ENCODE measurements around the gene SPDYE16.
"Not testable (repeated sequence)": the region's sequence is repeated elsewhere in the genome, so short reads cannot be mapped to it uniquely, and the experiment has no call there.

SPDYE16 gene, protein sequence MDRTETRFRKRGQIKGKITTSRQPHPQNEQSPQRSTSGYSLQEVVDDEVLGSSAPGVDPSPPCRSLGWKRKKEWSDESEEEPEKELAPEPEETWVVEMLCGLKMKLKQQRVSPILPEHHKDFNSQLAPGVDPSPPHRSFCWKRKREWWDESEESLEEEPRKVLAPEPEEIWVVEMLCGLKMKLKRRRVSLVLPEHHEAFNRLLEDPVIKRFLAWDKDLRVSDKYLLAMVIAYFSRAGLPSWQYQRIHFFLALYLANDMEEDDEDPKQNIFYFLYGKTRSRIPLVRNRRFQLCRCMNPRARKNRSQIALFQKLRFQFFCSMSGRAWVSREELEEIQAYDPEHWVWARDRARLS

DNA sequence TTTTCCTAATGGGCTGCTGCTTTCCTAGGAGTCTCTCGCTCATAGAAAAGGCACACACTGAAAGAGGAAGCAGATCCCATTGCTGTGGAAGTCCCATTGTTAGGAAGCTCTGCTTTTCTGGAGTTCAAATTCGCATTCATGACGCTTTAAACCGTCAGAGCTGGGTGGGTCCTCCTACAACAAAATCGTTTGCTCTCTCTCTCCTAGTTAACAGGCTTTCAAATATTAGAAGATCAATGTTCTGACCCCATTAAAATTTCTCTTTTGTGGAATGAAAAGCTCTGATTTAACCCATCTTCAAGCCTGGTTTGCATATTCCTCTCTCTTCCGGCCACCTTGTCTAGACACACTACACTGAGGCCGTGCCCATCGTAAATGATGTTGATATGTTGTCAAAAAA, at the start of gene SPDYE16:
SPDYE16 (minus strand) TSS at position 101 of the 400 bp plus-strand sequence. CDS start 1,838 bp downstream, outside the sequence.
- DNase-seq = not testable (repeated sequence)

DNA sequence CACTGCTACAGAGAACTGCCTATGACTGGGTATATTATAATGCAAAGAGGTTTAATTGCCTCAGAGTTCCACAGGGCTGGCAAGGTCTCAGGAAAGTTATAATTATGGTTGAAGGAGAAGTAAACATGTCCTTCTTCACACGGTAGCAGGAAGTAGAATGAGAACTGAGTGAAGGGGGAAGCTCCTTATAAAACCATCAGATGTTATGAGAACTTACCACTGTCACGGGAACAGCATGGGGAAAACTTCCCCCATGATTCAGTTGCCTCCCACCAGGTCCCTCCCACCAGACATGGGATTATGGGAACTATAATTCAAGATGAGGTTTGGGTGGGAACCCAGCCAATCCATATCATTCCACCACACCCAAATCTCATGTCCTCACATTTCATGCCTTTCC, 49.6 kb upstream of the SPDYE16 start:
- not testable (repeated sequence) for DNase-seq

DNA sequence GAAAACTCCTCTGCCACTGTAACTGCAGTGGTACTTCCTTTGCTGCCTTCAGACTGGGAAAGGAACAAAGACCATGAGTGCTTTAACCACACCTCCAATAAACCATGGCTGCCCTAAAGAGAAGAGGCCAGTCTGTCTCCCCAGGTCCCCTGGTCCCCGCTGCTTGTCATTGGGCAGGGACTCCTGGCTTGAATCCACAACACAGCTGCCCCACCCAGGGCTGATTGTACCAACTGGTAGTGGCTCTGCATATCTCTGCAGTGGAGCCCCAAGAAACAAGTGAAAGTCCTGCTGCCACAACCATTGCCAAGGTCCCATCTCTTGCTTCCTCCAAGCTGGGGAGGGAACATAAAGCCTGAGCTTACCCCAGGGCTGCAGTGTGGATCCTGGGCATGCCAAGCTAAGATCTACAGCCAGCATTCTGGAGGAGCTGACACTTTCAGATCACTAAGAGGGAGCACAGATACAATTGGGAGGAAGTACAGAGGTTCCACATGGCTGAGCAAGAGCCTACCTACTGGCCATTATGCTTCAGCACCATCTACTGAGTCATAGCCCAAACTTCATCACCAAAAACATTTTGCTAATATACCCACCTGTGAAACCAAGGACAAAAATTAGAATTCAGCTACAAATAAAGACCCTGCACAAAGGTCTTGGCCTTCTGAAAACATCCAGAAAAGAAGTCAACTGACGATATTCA, 48.7 kb upstream of the SPDYE16 start:
- not testable (repeated sequence) for DNase-seq

DNA sequence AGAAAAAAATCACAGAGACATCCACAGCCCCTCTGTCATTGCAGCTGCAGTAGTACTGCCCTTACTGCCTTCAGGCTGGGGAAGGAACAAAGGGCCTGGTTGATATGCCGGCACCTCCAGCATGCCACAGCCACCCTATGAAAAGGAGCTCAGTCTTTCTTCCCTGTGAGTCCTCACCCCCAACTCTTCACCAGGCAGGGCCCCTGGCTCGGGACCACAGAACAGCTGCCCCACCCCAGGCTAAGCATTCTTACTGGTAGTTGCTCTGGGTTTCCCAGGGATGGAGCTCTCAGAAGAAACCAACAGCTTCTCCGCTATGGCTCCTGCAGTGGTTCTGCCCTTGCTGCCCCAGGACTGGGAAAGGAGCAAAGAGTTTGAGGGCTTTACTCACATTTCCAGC, 47.9 kb upstream of the SPDYE16 start:
- DNase-seq = not testable (repeated sequence)

DNA sequence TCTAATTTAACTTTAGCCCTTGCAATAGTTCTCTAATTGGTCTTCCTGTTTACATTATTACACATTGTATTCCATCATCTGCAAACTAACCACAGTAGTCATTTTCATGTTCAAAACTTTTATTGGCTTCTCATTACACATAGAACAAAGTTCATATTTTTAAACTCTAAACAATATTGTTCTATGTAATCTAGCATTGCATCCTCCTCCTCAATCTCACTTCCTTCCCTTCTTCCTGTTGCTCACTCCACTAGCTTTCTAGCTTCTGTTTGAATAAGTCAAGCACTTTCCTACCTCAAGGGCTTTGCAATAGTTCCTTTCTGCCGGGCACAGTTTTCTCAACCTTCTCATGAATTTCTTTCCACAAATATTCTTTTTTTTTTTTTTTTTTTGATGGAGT, 45.5 kb upstream of the SPDYE16 start:
- not testable (repeated sequence) for DNase-seq

DNA sequence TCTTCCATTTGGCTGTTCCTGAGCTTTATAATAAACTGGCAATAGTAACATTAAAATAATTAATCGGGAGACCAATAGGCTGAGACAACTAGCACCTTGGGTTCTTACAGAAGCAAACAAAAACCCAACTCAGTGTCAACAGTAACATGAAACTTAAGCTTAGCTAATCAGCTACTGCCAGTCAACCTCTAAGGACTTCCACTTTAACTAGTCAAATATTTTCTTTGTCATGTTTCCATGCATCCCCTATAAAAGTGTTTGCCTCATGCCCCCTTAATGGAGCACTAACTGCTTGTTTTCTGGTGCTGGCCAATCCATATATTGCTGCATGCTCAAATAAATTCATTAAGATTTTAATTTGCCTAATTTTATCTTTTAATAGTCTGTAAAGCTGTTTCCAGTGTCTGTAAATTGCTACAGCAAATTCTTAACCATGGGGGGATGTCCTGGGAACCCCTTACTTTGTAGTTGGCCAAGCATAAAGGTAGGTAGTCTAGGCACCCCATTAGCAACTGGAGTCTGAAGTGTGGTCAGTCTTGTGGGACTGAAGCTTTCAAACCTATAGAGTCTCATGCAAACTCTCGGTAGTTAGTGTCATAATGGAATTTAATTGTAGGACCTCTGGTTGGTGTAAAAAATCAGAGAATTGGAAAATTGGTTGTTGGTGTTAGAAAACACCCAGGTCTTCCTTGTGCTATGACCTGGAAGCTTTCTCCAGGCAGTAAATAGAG, 43.7 kb upstream of the SPDYE16 start:
- not testable (repeated sequence) for DNase-seq

DNA sequence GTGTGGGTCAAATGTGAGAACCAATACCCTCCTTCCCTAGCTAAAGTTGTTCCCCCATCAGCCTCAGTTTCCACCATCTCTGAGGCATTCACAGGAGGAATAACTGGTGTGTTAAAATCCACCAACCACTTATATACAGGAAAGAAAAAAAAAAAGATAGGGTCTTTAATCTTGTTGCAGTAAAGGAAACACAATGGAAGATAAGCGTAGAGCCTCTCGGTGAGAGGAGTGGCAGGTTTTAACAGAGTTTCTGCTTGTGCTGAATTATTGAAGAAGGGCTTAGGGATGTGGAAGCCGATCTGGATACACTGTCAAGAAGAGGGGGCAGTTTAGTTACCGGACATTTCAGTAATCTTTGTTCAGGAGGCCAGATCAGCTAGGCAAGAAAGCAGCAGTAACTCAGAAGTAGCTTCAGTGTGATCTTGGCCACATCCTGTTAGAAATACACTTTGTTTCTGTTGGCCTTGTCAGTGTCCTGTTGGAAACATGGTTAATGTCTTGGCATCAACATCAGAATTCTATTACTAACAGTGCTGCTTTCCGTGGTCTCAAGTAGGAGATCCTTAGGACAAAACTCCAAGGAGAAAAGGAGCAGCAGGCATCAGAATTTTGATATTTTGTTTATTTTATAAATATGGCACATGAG, 40.7 kb upstream of the SPDYE16 start:
- not testable (repeated sequence) for DNase-seq

DNA sequence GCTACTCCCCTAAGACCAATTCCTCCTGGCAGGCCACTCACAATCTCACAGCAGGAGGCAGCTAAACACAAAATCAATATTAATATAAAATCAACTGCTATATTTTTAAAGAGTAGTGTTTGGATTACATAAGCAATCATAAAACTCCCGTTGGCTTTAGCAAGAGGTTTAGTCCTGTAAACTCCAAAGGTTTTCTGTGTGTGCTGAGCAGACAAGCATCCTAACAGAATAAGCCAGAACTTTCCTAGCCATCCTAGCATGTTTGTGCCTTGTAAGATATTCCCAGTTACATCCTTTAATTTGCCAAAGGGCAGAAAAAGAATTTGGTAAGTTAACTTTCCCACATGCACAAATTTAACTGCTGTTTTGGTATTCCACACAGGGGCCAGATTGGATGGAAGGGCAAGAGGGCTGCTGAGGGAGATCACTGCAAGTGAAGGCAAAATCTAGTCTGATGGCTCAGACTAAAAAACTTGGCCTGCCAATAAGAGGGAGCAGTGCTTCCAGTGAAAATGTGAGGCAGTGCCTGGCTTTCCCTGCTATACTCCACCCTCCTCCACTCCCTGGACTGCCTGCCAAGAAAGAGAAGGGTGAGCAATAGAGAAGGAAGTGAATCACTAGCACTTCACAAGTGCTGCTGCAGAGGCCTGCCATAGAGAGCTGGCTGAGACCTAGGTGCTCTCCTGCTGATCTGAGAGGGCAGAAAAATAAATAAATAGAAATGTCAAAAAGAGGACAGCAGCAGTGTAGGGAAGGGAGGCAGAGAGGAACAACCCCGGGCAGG, 39.9 kb upstream of the SPDYE16 start:
- not testable (repeated sequence) for DNase-seq

DNA sequence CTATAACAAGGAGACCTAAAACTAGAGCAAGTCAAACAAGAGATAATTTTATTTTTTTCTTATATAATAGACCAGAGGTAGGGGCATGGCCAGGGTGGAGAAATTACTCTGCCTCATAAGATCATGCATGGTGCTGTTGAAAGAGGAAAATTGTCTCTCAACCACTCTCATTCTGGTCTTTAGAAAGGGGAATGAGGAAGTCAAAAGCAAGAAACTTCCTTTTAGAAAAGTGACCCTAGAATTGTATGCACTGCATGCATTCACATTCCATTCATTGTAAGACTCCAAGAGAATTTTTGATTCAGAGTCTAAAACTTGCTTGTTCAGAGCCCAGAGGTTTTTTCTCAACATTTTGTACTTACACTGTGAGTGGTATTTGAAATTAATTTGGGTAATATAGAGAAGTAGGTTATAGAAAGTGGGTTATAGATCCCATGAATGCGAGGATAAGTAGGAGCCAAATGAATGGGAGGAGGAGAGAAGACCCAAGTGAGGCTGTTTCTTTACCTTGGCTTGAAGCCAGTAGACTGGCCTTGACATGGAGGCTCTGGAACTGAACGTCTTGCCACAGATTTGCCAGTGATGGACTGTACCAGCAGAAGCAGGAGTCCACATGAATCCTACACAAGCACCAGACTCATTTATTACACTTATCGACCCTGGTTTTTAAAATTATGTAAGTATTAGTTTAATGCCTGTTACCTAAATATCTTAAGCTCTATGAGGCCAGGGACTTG, 33.0 kb upstream of the SPDYE16 start:
- not testable (repeated sequence) for DNase-seq

DNA sequence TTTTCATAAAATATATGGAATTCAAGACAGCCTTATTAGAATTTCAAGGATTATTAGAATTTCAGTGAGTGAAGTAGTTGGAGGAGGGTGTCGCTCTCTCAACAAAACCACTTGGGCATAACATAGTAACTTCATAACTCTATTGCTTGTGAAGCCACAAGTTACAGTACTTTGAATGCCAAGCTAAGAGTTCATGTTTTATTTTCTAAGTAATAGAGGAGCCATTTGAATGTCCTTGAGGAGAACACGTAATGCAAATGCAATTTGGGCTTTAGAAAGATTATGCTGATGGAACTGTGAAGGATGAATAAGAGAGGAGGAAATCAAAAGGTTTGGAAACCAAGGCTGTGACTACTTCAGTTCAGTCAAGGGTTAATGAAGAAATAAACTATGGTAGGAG, 32.3 kb upstream of the SPDYE16 start:
- DNase-seq = not testable (repeated sequence)

DNA sequence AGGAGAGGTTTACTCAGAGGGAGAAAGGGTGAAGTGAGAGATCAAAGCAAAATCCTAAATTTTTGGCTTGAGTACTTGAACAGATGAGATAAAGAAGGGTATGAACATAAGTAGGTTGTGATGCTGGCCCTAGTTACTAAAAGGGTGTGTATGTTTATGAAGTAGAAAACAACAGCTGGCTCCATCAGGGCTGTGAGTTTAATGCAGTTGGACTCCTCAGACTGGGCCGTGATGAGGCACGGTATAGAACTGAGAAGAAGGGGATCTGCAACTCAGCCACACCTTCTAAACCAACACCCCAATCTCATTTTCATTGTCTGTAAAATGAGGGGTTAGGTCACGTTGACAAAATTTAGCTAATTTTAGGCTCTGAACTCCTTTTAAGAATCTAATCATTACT, 29.2 kb upstream of the SPDYE16 start:
- DNase-seq = not testable (repeated sequence)

DNA sequence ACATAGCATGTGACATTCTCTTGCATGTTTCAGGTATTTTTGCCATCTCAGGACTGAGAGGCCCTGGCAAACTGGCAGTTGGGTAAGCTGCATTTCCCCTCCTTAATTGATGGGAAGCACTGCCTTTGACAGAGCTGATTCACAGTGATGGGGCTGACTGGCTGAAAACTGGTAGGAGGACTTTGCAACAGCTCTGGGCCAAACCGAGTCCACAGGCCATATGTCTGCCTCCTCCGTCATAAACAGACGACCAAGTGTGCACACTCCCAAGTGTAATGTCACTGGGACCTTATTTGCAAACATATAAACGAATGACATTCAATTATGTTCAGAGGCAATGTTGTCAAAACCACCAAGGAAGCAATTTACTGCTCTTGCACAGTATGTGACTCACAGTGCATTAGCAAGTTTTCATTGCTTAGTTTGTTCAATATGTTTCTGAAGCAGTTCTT, 27.3 kb upstream of the SPDYE16 start:
- DNase-seq = not testable (repeated sequence)

DNA sequence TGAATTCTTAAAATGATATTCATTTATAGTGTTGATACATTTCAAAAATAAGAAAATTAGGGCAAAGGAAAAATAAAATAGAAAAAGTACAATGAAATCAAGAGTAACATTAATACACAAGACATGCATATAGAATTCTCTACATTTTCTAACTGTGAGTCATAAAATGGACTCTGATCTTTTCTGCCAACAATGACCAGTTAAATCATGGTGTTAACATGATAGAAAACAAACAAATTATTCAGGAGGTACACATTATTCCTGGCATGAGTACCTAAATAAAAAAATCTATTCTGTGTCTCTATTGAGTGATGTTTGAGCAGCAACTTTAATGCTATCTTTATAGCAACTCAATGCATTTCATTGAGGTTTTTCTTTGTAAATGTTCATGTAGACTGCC, 25.6 kb upstream of the SPDYE16 start:
- DNase-seq = not testable (repeated sequence)

DNA sequence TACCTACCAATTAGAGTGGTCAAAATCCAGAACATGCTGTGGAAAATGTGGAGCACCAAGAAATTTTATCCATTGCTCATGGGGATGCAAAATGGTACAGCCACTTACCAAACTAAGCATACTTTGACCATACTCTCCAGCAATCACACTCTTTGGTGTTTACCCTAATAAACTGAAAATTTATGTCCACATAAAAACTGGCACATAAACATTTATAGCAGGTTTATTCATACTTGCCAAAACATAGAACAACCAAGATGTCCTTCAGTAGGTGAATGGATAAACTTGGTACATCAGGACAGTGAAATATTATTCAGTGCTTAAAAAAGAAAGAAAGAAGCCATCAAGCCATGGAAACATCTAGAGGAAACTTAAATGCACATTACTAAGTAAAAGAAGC, 24.7 kb upstream of the SPDYE16 start:
- DNase-seq = not testable (repeated sequence)

DNA sequence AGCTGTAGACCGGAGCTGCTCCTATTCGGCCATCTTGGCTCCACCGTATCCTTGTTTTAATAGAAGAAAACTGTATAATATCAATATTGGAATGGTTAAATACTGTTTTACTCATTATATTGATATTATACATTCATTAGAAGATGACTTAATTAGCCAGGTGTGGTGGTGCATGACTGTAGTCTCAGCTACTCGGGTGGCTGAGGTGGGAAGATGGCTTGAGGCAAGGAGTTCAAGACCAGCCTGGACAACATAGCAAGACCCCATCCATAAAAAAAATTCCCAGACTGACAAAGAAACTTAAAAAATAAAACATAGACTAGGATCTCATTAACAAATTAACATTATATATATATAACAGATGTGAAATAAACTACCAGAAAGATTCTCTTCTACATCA, 24.2 kb upstream of the SPDYE16 start:
- DNase-seq = not testable (repeated sequence)

DNA sequence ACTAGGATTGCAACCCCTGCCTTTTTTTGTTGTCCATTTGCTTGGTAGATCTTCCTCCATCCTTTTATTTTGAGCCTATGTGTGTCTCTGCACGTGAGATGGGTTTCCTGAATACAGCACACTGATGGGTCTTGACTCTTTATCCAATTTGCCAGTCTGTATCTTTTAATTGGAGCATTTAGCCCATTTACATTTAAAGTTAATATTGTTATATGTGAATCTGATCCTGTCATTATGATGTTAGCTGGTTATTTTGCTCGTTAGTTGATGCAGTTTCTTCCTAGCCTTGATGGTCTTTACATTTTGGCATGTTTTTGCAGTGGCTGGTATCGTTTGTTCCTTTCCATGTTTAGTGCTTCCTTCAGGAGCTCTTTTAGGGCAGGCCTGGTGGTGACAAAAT, 21.9 kb upstream of the SPDYE16 start:
- DNase-seq = not testable (repeated sequence)

DNA sequence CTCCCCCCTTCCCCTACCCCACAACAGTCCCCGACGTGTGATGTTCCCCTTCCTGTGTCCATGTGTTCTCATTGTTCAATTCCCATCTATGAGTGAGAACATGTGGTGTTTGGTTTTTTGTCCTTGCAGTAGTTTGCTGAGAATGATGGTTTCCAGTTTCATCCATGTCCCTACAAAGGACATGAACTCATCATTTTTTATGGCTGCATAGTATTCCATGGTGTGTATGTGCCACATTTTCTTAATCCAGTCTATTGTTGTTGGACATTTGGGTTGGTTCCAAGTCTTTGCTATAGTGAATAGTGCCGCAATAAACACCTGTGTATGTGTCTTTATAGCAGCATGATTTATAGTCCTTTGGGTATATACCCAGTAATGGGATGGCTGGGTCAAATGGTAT, 18.2 kb upstream of the SPDYE16 start:
- not testable (repeated sequence) for DNase-seq

DNA sequence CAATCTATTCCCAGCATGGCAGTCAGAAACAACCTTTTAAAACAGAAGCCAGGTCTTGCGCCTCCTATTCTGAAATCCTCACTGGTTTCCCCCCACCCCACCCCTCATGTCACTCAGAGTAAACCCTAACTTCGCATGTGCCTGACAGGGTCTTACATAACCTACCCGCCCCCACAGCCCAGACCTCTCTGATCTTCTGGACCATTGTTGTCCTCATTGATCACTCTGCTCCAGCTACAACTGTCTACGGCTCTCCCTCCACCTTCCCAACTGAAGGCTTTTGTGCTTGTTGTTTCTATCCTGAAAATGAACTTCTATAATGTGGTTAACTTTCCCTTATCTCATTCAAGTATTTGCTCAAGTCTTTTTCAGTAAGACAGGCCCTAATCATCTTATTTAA, 17.1 kb upstream of the SPDYE16 start:
- DNase-seq = not testable (repeated sequence)

DNA sequence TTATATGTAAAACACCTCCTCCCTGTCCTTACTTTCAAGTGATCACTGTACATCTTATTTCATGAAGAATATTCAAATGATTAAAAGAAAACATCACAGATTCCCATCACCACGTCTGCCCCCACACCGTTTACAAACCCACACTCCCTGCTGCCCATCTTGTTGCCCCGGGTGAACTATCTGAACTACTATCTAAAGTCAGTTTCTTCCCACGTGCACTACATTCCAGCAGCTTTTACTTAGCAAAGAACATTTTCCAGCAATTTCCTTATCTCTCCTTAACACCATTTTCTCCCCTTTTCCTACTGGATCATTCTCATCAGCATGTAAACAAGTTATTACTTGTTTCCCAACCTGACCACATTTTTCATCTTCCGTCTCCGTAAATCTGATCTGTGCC, 16.6 kb upstream of the SPDYE16 start:
- DNase-seq = not testable (repeated sequence)

DNA sequence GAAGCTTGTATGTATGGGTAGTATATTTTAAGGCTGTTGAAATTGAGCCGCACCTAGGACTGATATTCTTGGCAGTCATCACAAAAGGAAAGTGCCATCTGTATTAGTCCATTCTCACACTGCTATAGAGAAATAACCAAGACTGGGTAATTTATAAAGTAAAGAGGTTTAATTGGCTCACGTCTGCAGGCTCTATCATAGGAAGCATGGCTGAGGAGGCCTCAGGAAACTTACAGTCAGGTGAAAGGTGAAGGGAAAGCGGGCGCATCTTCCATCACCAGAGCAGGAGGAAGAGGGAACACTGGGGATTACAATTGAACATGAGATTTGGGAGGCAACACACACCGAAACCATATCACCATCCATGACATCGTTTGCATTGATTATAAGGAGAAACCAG, 8.9 kb upstream of the SPDYE16 start:
- not testable (repeated sequence) for DNase-seq

DNA sequence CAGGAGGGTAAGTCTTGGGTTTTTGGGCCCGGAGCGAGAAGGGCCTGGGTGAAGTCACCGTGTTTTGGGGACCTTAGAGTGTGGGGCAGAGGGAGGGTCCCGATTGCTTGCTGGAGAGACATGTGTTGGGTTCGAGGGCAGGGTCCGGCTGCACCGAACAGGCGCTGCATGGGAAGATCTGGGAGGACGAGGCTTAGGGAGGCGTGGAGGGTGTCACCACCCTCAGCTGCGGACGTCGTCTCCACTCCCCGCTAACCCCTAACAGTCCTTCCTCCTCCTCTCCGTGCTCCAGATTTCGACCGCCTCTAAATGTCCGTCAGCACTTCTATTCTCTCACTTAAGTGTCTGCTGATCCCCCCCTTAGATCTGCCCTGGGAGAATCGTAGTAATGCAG, 6.8 kb upstream of the SPDYE16 start:
- DNase-seq = not testable (repeated sequence)
